Measurements from ENCODE around the gene GRAP2. TPM values are rescaled to one million over a fixed set of nuclear protein-coding genes. Genes with fewer than 3 reads are reported as not detected.

GRAP2 gene
- total and polyA plus RNA-seq, 10 of the 15 experiments (the other 5 are each of a cell fraction or from before 2014, with no cell fraction given): 3.3 to 79.1 (median 59.6) TPM

GRCh38 chr22:39954584-39955055, 53.7 kb downstream of the GRAP2 start (continued):
- TF ChIP-seq HSF1 (IDR thresholded peaks at IDR 0.05; ENCODE audit: low read depth, low read length) (no peak), IRF4 (IDR thresholded peaks at IDR 0.05; ENCODE audit: low read depth, low read length) (no peak), IRF5 (IDR thresholded peaks at IDR 0.05; ENCODE audit: borderline replicate concordance) (no peak), NR2F1 (conservative IDR thresholded peaks at IDR 0.05) (peak; percentile 67), CEBPZ (IDR thresholded peaks at IDR 0.05; ENCODE audit: low read depth, low read length) (no peak), HDAC2 (IDR thresholded peaks at IDR 0.05) (no peak), USF2 (IDR thresholded peaks at IDR 0.05; ENCODE audit: borderline replicate concordance, low read depth, low read length) (no peak), GATAD2B (conservative IDR thresholded peaks at IDR 0.05; ENCODE audit: low read depth) (no peak), BCL11A (IDR thresholded peaks at IDR 0.05; ENCODE audit: low read depth, low read length) (no peak), ZBTB33 (IDR thresholded peaks at IDR 0.05) (peak; percentile 95), HDAC6 (IDR thresholded peaks at IDR 0.05; ENCODE audit: unreplicated experiment) (no peak), BRCA1 (IDR thresholded peaks at IDR 0.05; ENCODE audit: low read depth, low read length) (no peak), EZH2 (IDR thresholded peaks at IDR 0.05; ENCODE audit: borderline replicate concordance, control insufficient read depth, low read depth, low read length) (no peak), LARP7 (IDR thresholded peaks at IDR 0.05) (no peak), MTA3 (IDR thresholded peaks at IDR 0.05; ENCODE audit: borderline replicate concordance, low read length) (peak; percentile 42; the same call in 1 of the 2 replicates), POLR2A (IDR thresholded peaks at IDR 0.05; ENCODE audit: low read depth, low read length) (no peak), EP300 (IDR thresholded peaks at IDR 0.05; ENCODE audit: borderline replicate concordance in 1 of 2, control insufficient read depth in 1 of 2, low read depth in 2 of 2, low read length in 2 of 2) (no peak), CBFB (IDR thresholded peaks at IDR 0.05; ENCODE audit: low read depth) (peak; percentile 66)
